GM20000 (cell line): ENCODE data around the gene KCP.
"Not testable (repeated sequence)": the region's sequence is repeated elsewhere in the genome, so short reads cannot be mapped to it uniquely, and the experiment has no call there.

Experiments
- DNase-seq: peaks from one replicate; pipeline ENCODE4 v3.0.0; 2012; ENCODE audit warnings: low spot score
- CTCF ChIP-seq: IDR thresholded peaks from 2 replicates; pipeline ENCODE4 v1.5.1; 2012; ENCODE audit warnings: mild to moderate bottlenecking, control low read depth; ENCODE audit errors: extremely low read depth, missing control alignments

The KCP gene

GRCh38 chr7:128948312-128948973, 37.9 kb upstream of the KCP start:
- no peak for DNase-seq
- no peak for TF ChIP-seq CTCF

- DNase-seq: no peak
- TF ChIP-seq CTCF: no peak
Measured at GRCh38 chr7:128947854-128948253, 37.3 kb upstream of the KCP start.

GRCh38 chr7:128946936-128947830, 36.7 kb upstream of the KCP start:
- no peak for TF ChIP-seq CTCF
- peak; percentile 14 for DNase-seq

GRCh38 chr7:128945668-128946366, 35.3 kb upstream of the KCP start:
- peak; percentile 2 for DNase-seq

GRCh38 chr7:128944487-128945236, 34.2 kb upstream of the KCP start:
- DNase-seq: no peak
- TF ChIP-seq CTCF: no peak

More at GRCh38 chr7:128945668-128946366, 35.3 kb upstream of the KCP start:
- TF ChIP-seq CTCF: no peak

GRCh38 chr7:128943251-128943650, 32.7 kb upstream of the KCP start:
- not testable (repeated sequence) for DNase-seq

- no peak for TF ChIP-seq CTCF
- no peak for DNase-seq
Measured at GRCh38 chr7:128941946-128942526, 31.5 kb upstream of the KCP start.
